Mononuclear cell (primary cell): ENCODE data around the gene MKNK2. TPM values are rescaled to one million over a fixed set of nuclear protein-coding genes. Genes with fewer than 3 reads are reported as not detected.
A peak's percentile ranks its signal among the peaks of the same experiment; 100 is the strongest.

ENCODE experiments used
- H3K27me3 ChIP-seq: 2 replicates; pipeline ENCODE4 v1.6.0; 2011; ENCODE audit warnings: low read length, control low read depth; ENCODE audit not compliant: insufficient read depth
- H3K4me1 ChIP-seq: 2 replicates; pipeline ENCODE4 v1.5.1; 2011; ENCODE audit warnings: mild to moderate bottlenecking, low read length, control low read depth; ENCODE audit not compliant: insufficient read depth
- H3K4me3 ChIP-seq: 2 replicates; pipeline ENCODE4 v1.5.1; 2011; ENCODE audit warnings: mild to moderate bottlenecking, low read length, moderate library complexity
- H3K9me3 ChIP-seq: 2 replicates; pipeline ENCODE4 v1.5.1; 2011; ENCODE audit warnings: low read depth, mild to moderate bottlenecking, control low read depth, low read length
- total RNA-seq: library from RNA; depleted of rRNA; stranded (reverse); fragments of >200 nt; gene quantifications from one replicate; pipeline ENCODE4 v1.2.3, GENCODE V29; 2012

The MKNK2 gene
- total RNA-seq, 1 donor: 163 TPM

DNA sequence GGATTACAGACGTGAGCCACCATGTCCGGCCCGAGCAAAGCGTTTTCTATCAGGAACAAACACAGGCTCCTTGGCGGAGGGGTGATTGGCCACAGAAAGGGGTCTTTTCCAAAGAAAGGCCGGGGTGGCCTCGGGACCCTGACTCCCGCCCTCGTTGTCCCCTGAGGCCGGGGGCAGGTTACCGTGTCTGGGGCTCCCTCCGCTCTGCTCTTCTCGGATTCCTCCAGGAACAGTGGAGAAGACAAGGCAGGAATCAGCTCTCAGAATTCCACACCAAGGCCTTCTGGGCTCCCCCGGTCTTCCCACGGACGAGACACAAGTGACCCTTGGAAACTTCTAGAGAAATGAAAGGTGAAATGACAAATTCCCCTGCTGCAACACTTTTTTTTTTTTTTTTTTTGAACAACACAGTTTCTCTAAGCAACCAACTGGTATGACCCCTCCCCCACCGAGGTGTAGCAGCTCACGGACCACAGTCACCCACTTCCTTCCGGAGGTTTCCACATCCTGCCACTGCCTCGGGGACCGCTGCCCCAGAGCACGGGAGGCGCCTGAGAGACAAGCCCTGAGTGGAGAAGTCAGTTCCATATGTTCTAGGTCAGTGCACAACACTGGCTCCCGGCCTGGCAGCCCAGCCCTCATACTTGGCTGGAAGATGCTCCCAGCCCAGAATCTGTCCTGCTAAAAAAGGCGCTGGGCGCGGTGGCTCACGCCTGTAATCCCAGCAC lies 34.1 kb upstream of the MKNK2 start:
- Histone ChIP-seq H3K27me3 (no peaks in the 10 kb centered on the region), H3K4me3 (peak overlapping the region; percentile 83), H3K9me3 (no peaks in the 10 kb centered on the region), H3K4me1 (peaks cover 86% of the 10 kb centered on the region)

GRCh38 chr19:2083174-2083854 lies 32.3 kb upstream of the MKNK2 start:
- Histone ChIP-seq H3K27me3 (no peaks in the 10 kb centered on the region), H3K4me1 (peaks cover 81% of the 10 kb centered on the region), H3K9me3 (no peaks in the 10 kb centered on the region), H3K4me3 (peak overlapping the region; percentile 83)

GRCh38 chr19:2081873-2082810 lies 31.1 kb upstream of the MKNK2 start:
- Histone ChIP-seq H3K27me3 (no peaks in the 10 kb centered on the region), H3K9me3 (no peaks in the 10 kb centered on the region), H3K4me3 (peak overlapping the region; percentile 83), H3K4me1 (peaks cover 69% of the 10 kb centered on the region)

GRCh38 chr19:2080336-2080988 lies 29.4 kb upstream of the MKNK2 start:
- H3K4me1 ChIP-seq: peaks cover 57% of the 10 kb centered on the region
- no peak overlapping the region for H3K4me3 ChIP-seq

GRCh38 chr19:2079865-2080301 lies 28.8 kb upstream of the MKNK2 start:
- no peaks in the 10 kb centered on the region for H3K9me3 ChIP-seq
- H3K4me1 ChIP-seq: peaks cover 61% of the 10 kb centered on the region
- no peaks in the 10 kb centered on the region for H3K27me3 ChIP-seq
- H3K4me3 ChIP-seq: no peak overlapping the region

More at GRCh38 chr19:2080336-2080988, 29.4 kb upstream of the MKNK2 start:
- H3K27me3 ChIP-seq: no peaks in the 10 kb centered on the region
- no peaks in the 10 kb centered on the region for H3K9me3 ChIP-seq

DNA sequence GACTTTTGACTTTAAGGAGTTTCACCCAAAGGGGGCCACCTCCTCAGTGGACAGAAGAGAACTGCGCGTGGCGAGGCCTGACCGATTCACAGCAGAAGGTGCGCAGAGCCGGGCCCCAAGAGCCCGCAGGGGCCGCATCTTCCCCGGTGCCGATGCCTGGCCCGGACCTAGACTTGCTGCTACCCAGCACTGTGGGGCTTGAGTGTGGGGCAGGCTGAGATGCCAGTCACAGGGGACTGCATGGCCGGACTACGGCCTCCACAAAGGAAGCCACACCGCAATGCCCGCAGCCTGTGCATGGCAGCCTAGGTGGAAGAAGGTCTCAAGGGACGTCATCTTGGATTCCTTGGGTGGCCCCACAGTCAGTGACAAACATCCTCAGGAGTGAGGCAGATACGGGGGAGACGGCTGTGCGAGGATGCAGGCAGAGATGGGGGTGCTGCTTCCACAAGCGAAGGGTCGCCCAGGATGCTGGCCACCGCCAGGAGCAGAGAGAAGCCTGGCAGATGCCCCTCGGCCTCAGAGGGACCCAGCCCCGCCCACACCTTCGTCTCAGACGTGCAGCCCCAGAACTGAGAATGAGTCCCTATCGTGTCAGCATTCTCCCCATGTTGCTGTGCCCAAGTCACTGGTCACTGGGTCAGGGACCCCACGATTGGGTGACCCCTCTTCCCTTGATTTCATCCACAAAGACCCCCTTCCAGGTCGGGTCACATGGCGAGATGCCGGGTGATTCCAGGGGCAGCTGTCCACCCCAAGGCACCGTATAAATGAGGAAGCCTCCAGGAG lies 28.2 kb upstream of the MKNK2 start:
- H3K4me3 ChIP-seq: no peak overlapping the region
- no peaks in the 10 kb centered on the region for H3K9me3 ChIP-seq
- H3K27me3 ChIP-seq: no peaks in the 10 kb centered on the region
- H3K4me1 ChIP-seq: peaks cover 67% of the 10 kb centered on the region

DNA sequence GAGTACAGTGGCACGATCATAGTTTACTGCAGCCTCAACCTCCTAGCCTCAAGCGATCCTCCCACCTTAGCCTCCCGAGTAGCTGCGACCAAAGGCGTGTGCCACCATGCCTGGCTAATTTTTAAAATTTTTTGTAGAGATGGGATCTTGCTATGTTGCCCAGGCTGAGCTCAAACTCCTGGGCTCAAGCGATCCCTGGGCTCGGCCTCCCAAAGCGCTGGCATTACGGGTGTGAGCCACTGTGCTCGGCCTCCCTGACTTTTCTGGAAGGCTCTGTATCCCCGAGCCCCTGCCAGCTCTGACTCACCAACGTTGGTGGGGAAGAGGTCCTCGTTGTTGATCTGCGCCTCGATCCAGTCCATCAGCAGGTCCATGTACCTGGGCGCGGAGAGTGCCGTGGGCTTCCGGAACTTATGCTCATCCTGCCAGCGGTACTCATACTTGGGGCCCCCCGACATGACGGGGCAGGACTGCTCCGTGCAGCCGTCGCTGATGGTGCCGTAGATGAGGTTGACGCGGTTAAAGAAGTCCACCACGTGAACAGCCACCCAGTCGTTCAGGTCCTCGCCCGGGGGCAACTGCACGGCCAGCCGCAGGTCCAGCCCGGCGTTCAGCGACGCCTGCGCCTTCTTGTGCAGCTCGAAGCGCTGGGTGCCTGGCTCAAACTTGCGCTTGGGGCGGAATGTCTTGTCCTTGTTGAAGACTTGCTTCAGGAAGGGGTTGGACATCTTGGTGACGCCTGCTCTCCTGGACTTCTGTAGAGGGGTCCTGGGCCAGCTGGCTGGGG lies 27.0 kb upstream of the MKNK2 start:
- Histone ChIP-seq H3K27me3 (no peaks in the 10 kb centered on the region), H3K4me1 (peaks cover 71% of the 10 kb centered on the region), H3K9me3 (no peaks in the 10 kb centered on the region), H3K4me3 (no peak overlapping the region)

DNA sequence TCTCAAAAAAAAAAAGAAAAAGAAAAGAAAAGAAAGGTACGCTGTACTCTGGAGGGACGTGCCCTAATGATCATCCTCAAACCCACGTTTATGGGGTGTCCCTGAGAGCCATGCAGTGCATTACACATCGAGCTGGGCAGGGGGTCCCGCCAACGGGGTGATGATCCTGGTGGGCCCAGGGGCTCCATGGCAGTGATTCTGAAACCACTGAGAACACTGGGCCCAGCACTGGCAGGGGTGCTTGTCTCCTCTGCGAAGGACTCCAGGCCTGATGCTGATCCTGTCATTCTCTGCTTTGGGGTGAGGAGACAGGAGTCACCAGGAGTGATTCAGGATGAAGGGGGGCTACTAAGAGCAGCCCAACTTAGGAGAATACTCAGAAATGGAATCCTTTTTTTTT lies 26.4 kb upstream of the MKNK2 start:
- H3K4me1 ChIP-seq: peaks cover 69% of the 10 kb centered on the region
- H3K4me3 ChIP-seq: no peak overlapping the region
- H3K9me3 ChIP-seq: no peaks in the 10 kb centered on the region
- no peaks in the 10 kb centered on the region for H3K27me3 ChIP-seq

DNA sequence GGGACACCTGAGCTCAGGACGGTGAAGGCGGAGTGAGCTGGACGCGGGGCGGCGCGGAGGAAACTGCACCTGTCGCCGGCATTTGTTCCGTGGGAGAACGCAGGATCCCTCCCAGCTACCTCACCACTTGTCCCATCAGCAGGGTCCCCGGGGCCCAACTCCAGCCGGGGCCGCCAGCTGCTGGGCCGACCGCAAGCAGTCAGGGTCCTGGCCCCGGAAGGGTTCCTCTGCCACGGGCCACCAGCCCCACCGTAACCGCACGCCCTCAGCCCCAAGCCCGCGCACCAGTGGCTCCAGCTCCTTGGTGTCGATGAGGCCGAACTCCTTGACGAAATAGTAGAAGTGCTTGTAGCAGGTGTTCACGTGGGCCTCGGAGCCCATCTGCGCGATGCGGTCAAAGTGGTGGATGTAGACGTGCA lies 25.5 kb upstream of the MKNK2 start:
- Histone ChIP-seq H3K9me3 (no peaks in the 10 kb centered on the region), H3K27me3 (no peaks in the 10 kb centered on the region), H3K4me1 (peaks cover 60% of the 10 kb centered on the region), H3K4me3 (no peak overlapping the region)

DNA sequence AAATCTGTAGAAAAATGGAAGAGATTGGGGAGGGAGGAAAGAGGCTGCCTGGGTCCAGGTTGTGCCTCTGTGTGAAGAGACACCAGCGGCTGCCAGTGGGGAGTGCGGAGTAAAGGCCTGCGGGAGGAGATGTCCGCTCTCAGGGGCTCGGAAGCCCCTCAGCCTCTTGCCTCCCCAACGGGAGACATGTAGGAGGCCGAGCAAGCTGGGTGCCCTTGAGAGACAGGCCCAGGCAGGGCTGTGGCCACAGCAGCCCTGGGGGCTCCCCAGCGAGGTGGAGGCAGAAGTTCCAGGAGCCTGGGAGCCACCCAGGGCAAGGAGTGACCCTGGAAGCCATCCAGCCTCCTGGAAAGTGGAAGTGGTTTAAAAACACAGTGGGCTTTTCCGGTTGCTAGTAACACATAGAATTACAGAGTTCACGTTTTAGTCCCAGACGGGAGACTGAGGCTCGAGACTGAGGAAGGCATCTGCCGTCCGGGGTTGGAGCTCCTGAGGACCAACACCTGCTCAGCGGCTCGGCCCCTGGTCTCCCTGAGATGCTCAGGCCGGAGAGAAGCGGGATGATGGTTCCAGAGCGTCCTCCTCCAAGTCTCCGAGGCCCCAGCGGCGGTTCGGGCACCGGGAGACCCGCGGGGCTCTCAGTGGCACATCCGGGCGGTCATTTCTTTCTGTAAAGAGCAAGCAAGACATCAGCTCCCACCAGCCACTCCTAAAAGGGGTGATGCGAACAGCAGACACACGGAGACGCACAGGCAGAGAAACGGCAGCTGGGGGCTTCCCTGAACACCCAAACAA lies 21.9 kb upstream of the MKNK2 start:
- no peaks in the 10 kb centered on the region for H3K27me3 ChIP-seq
- no peaks in the 10 kb centered on the region for H3K9me3 ChIP-seq
- H3K4me3 ChIP-seq: no peak overlapping the region
- peaks cover 48% of the 10 kb centered on the region for H3K4me1 ChIP-seq

DNA sequence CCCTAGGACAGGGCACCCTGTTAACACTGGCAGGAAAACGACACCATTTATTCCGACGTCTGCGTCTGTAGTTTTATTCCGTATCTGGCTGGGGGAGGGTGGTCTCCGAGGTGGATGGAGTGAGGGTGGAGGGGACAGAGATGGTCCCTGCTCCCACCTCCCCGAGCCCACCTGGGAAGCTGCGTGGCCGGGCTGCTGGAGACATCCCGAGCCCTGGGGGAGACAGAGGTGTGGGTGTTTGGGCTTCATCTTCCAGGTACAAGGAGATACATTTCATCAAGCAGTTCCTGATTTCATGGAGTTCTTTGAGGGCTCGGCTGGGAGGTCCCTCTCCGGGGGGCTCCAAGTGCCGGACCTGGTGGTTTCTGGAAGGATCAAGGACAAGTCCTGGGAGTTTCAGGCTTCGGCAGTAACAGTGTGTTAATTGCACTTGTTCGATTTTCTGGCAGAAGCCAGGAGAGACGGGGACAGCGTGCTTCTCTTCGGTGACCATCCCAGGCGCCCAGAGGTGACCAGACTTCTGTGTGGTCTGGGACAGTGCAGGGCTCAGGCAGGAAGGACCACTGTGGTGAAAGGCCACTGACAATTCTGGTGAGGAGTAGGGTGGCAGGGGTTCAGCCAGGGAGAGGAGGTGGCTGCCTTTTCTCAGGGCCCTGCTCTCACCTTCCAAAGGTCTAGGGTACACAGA lies 20.1 kb upstream of the MKNK2 start:
- Histone ChIP-seq H3K9me3 (no peaks in the 10 kb centered on the region), H3K4me1 (peaks cover 48% of the 10 kb centered on the region), H3K27me3 (no peaks in the 10 kb centered on the region), H3K4me3 (no peak overlapping the region)

- H3K4me3 ChIP-seq: no peak overlapping the region
- no peaks in the 10 kb centered on the region for H3K9me3 ChIP-seq
- H3K27me3 ChIP-seq: no peaks in the 10 kb centered on the region
- peaks cover 43% of the 10 kb centered on the region for H3K4me1 ChIP-seq
Measured at GRCh38 chr19:2070436-2070827, 19.4 kb upstream of the MKNK2 start.
